Measurements from ENCODE around the gene GALNT1. TPM values are rescaled to one million over a fixed set of nuclear protein-coding genes. Genes with fewer than 3 reads are reported as not detected.
A peak's percentile ranks its signal among the peaks of the same experiment; 100 is the strongest.

The GALNT1 gene
- total RNA-seq, 1 experiment from 2014 or later: 77.9 TPM

GRCh38 chr18:35755369-35755768 is 173.8 kb downstream of the GALNT1 start:
- no peak overlapping the region for H2BK15ac ChIP-seq (ENCODE audit: low read depth, low read length)
- no peak overlapping the region for H4K8ac ChIP-seq (replicated peaks; ENCODE audit: insufficient read length, low read depth, low read length)
- no peak overlapping the region for H2AK5ac ChIP-seq (ENCODE audit: insufficient read length, low read length)
- Mint-ChIP-seq H3K27me3 (ENCODE audit: low read depth) (no peaks in the 10 kb centered on the region), H3K9me3 (peaks cover 34 to 36% of the 10 kb centered on the region in 2 experiments), H3K27ac (no peak overlapping the region), H3K4me3 (no peak overlapping the region), H3K4me1 (peaks cover 22 to 23% of the 10 kb centered on the region in 2 experiments), H3K36me3 (ENCODE audit: insufficient read depth in 1 of 3, low read depth in 3 of 3) (peaks cover 22 to 44% (median 31%) of the 10 kb centered on the region in 3 experiments)
- H3K4ac ChIP-seq (ENCODE audit: low read depth, low read length): no peak overlapping the region
- no peak overlapping the region for H2BK12ac ChIP-seq (ENCODE audit: insufficient read length, low read depth, low read length)
- no peaks in the 10 kb centered on the region for H3K79me2 ChIP-seq (ENCODE audit: insufficient read depth, low read length)
- H4K91ac ChIP-seq (ENCODE audit: insufficient read length, low read depth, low read length): no peak overlapping the region
- H3K4me2 ChIP-seq (ENCODE audit: insufficient read depth, insufficient read length, low read length): no peak overlapping the region
- H3K9me3 ChIP-seq (ENCODE audit: control insufficient read depth, low read depth, low read length): no peaks in the 10 kb centered on the region
- H2BK120ac ChIP-seq (ENCODE audit: low read depth, low read length, poor library complexity, severe bottlenecking): no peak overlapping the region
- H2AFZ ChIP-seq (ENCODE audit: low read length): no peak overlapping the region
- no peak for DNase-seq
- no peak overlapping the region for H3T11ph ChIP-seq (ENCODE audit: low read length)
- no peak overlapping the region for H3K27ac ChIP-seq (ENCODE audit: insufficient read length, low read depth, low read length)
- H3K4me1 ChIP-seq (ENCODE audit: insufficient read depth, low read length): peaks cover 10% of the 10 kb centered on the region; the same call in 1 of the 2 replicates
- no peaks in the 10 kb centered on the region for H3K23me2 ChIP-seq (ENCODE audit: insufficient read length, low read depth, low read length, poor library complexity, severe bottlenecking)
- H4K5ac ChIP-seq (ENCODE audit: insufficient read length, low read depth, low read length): peak overlapping the region; percentile 68
- no peak for TF ChIP-seq CTCF (conservative IDR thresholded peaks at IDR 0.05)
- no peaks in the 10 kb centered on the region for H3K27me3 ChIP-seq (ENCODE audit: insufficient read depth, low read length)
- no CpG with 5 or more reads among the region's 7 CpGs for WGBS (ENCODE audit: extremely low coverage, insufficient read length, low lambda C conversion rate)
- H2BK5ac ChIP-seq (ENCODE audit: insufficient read length, low read length): no peak overlapping the region
- no peaks in the 10 kb centered on the region for H4K20me1 ChIP-seq (ENCODE audit: control insufficient read depth, insufficient read depth, insufficient read length)
- H3K23ac ChIP-seq (ENCODE audit: insufficient read length, low read depth, low read length): no peak overlapping the region
- H3K9ac ChIP-seq (ENCODE audit: extremely low read depth, insufficient read length, low read length): no peak overlapping the region
- no peak overlapping the region for H2BK20ac ChIP-seq (ENCODE audit: low read depth, low read length, poor library complexity, severe bottlenecking)
- no peak overlapping the region for H3K14ac ChIP-seq (ENCODE audit: insufficient read depth, low read length)
- no peak overlapping the region for H3K56ac ChIP-seq (ENCODE audit: insufficient read length, low read depth, low read length)
- H3K79me1 ChIP-seq (ENCODE audit: insufficient read depth, low read depth, low read length, poor library complexity, severe bottlenecking): no peaks in the 10 kb centered on the region
- H3K18ac ChIP-seq (ENCODE audit: insufficient read length, low read depth, low read length): no peak overlapping the region
